Activated T-helper 1 cell treated with anti-CD3 and anti-CD28 coated beads, Interleukin-12 subunit alpha, Interleukin-12 subunit beta, Interleukin-2, Interleukin-4 antibody, amounts not matched to agents 30 ng/mL and 10 ng/mL and 1 ng/mL, durations not matched to agents 14 hours and 24 hours and 36 hours (primary cell): ENCODE results near the gene GAN. TPM values are rescaled to one million over a fixed set of nuclear protein-coding genes. Genes with fewer than 3 reads are reported as not detected.
"Not testable (repeated sequence)": the region's sequence is repeated elsewhere in the genome, so short reads cannot be mapped to it uniquely, and the experiment has no call there.

Experiments used
- DNase-seq: peaks from one replicate; pipeline ENCODE4 v3.0.0; 2021; ENCODE audit warnings: low spot score
- H3K27ac Mint-ChIP-seq: one replicate; pipeline ENCODE4 v1.8.0; 2021; ENCODE audit warnings: mild to moderate bottlenecking, mixed read lengths
- H3K27me3 Mint-ChIP-seq: one replicate; pipeline ENCODE4 v1.8.0; 2022; ENCODE audit warnings: mild to moderate bottlenecking, moderate library complexity, mixed read lengths; ENCODE audit not compliant: insufficient read depth
- H3K36me3 Mint-ChIP-seq: one replicate; pipeline ENCODE4 v1.8.0; 2021; ENCODE audit warnings: low read depth, mixed read lengths
- H3K4me1 Mint-ChIP-seq: one replicate; pipeline ENCODE4 v1.8.0; 2021; ENCODE audit warnings: low read depth, mixed read lengths
- H3K4me3 Mint-ChIP-seq: one replicate; pipeline ENCODE4 v1.8.0; 2021; ENCODE audit warnings: mild to moderate bottlenecking, moderate library complexity, mixed read lengths
- H3K9me3 Mint-ChIP-seq: one replicate; pipeline ENCODE4 v1.8.0; 2021; ENCODE audit warnings: mixed read lengths
- intact Hi-C: fragments of 100-400 bp; cut with micrococcal nuclease; formaldehyde crosslinking; loops from one replicate; pipeline ENCODE4 v1.15.1; 2024
- total RNA-seq: library from RNA; stranded (reverse); gene quantifications from 2 replicates; pipeline ENCODE4 v1.2.3, GENCODE V29; 2022

The GAN gene
- total RNA-seq, 1 donor from 2014 or later, result 16.4 TPM

DNA sequence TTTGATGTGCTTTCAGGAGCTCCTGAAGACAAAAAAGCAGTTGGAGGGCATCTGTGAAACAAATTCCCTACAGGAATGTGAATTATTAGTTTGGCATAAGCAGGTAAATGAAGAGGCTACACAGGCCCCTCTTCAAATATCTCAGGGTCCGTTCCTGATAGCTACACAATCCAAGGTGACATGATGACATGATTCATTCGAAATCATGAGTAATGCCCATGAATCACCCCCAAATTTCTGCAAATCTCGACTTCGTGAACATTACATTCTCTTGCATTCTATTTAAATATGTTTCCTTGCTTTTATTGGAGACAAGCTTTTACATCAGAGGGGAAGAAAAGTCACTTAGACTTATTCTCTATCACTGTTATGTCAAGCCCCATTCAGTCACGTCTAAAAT, 22.3 kb downstream of the GAN start:
- no peak overlapping the region for H3K27ac Mint-ChIP-seq
- H3K4me1 Mint-ChIP-seq, result peaks cover 13% of the 10 kb centered on the region
- H3K9me3 Mint-ChIP-seq, result peaks cover 16% of the 10 kb centered on the region
- H3K36me3 Mint-ChIP-seq, result peaks cover 18% of the 10 kb centered on the region
- H3K27me3 Mint-ChIP-seq, result no peaks in the 10 kb centered on the region
- intact Hi-C loops, result no loop called here
- no peak for DNase-seq
- H3K4me3 Mint-ChIP-seq, result no peak overlapping the region

DNA sequence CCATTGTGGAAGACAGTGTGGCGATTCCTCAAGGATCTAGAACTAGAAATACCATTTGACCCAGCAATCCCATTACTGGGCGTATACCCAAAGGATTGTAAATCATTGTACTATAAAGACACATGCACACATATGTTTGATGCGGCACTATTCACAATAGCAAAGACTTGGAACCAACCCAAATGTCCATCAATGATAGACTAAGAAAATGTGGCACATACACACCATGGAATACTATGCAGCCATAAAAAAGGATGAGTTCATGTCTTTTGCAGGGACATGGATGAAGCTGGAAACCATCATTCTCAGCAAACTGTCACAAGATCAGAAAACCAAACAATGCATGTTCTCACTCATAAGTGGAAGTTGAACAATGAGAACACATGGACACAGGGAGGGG, 30.4 kb downstream of the GAN start:
- H3K36me3 Mint-ChIP-seq, H3K27ac Mint-ChIP-seq, H3K4me1 Mint-ChIP-seq, H3K4me3 Mint-ChIP-seq, H3K27me3 Mint-ChIP-seq, intact Hi-C loops, DNase-seq: not testable (repeated sequence)
- peaks cover 63% of the 10 kb centered on the region for H3K9me3 Mint-ChIP-seq

DNA sequence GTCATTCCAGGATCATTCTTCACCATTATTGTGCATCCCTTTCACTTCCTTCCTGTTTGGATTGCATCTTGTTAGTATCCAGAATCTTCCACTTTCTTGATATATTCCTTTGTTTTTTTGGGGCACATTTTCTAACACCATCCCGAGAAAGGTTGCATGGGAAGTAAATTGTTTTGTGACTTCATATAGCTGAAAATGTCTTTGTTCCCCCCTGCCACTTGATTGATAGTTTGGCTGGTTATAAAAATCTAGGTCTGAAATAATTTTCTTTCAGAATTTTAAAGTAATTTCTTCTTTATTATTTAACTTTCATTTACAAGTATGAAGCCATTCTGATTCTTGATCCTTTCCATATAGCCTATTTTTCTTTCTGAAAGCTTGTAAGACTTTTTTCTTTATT, 32.7 kb downstream of the GAN start:
- no peaks in the 10 kb centered on the region for H3K4me1 Mint-ChIP-seq
- peaks cover 14% of the 10 kb centered on the region for H3K36me3 Mint-ChIP-seq
- no peak overlapping the region for H3K4me3 Mint-ChIP-seq
- H3K9me3 Mint-ChIP-seq, result peaks cover 50% of the 10 kb centered on the region
- no peak overlapping the region for H3K27ac Mint-ChIP-seq
- DNase-seq, result no peak
- H3K27me3 Mint-ChIP-seq, result no peaks in the 10 kb centered on the region
- intact Hi-C loops, result no loop called here

DNA sequence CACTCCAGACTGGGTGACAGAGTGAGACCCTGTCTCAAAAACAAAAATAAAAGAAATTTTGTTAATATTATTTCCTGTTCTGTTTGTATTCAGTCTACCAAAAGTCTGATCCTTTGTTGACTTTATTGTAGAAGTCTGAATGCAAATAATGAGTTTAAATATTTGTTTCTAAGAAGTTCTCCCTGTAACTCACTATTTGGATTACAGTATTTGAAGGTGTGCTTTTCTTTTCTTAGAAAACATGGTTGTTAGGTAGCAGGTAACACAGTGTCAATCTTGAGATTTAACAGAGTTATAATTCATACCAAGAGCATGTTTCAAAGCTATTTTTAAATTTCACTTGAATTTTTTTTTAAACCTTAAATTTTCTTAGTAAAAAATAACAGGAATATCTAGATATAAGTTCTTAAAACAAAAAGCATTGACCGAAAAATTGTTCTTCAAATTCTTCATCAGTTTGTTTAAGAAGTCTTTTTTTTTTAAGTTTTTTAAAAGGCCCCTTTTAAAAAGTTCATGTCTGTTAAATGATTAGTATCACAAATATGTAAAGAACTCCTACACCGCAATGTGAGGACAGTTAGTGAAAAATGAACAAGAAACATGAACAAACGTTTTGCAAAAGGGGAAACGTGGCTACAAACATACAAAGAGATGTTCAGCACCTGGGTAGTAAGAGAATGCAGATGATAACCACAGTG, 35.0 kb downstream of the GAN start:
- Mint-ChIP-seq H3K9me3 (peaks cover 27% of the 10 kb centered on the region), H3K27me3 (no peaks in the 10 kb centered on the region), H3K4me1 (peaks cover 10% of the 10 kb centered on the region), H3K27ac (no peak overlapping the region), H3K4me3 (no peak overlapping the region), H3K36me3 (peaks cover 21% of the 10 kb centered on the region)
- DNase-seq, result no peak
- intact Hi-C loops, result loop anchor here (5.0 kb wide), 2 partner anchors 37 to 142 kb away; partner anchors contain the start of gene GAN

DNA sequence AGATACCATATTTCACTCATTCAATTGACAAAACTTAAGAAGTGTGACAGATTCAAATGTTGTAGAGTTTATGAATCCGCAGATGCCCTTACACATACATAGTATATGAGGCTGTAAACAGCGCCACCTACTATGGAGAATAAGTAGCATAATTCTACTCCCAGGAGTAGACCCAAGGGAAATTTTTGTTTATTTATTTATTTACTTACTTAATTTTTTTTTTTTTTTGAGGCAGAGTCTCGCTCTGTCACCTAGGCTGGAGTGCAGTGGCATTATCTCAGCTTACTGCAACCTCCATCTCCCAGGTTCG, 35.5 kb downstream of the GAN start:
- H3K4me1 Mint-ChIP-seq, result peaks cover 10% of the 10 kb centered on the region
- no peak for DNase-seq
- H3K4me3 Mint-ChIP-seq, result no peak overlapping the region
- intact Hi-C loops, result loop anchor here (5.0 kb wide), 2 partner anchors 38 to 143 kb away; partner anchors contain the start of gene GAN
- H3K36me3 Mint-ChIP-seq, result peaks cover 23% of the 10 kb centered on the region
- no peak overlapping the region for H3K27ac Mint-ChIP-seq
- H3K27me3 Mint-ChIP-seq, result no peaks in the 10 kb centered on the region
- H3K9me3 Mint-ChIP-seq, result peaks cover 27% of the 10 kb centered on the region

DNA sequence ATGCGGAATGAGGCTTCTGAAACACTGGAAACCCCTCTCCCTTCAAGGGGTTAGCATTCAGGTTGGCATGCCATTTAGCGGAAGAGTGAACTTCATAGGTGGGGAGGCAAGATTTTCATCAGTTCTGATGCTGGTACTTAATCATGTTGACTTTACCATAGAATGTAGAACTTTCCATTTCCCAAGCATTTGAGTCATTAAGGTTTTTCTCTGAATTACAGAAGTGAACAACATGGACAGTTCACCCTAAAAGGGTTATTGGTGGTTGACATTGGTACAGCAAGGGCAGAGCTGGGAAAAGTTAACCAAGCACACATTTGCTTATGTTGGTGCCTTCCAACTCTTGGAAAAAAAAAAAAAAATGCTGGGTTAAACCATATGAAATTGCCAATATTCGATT, 39.1 kb downstream of the GAN start:
- Mint-ChIP-seq H3K27ac (peak overlapping the region; percentile 76), H3K27me3 (no peaks in the 10 kb centered on the region), H3K36me3 (peaks cover 25% of the 10 kb centered on the region), H3K4me3 (no peak overlapping the region), H3K4me1 (peaks cover 14% of the 10 kb centered on the region), H3K9me3 (peaks cover 4% of the 10 kb centered on the region)
- intact Hi-C loops, result loop anchor here (2.0 to 5.0 kb wide), 3 partner anchors 19 to 147 kb away; partner anchors contain the start of gene GAN
- DNase-seq, result no peak

DNA sequence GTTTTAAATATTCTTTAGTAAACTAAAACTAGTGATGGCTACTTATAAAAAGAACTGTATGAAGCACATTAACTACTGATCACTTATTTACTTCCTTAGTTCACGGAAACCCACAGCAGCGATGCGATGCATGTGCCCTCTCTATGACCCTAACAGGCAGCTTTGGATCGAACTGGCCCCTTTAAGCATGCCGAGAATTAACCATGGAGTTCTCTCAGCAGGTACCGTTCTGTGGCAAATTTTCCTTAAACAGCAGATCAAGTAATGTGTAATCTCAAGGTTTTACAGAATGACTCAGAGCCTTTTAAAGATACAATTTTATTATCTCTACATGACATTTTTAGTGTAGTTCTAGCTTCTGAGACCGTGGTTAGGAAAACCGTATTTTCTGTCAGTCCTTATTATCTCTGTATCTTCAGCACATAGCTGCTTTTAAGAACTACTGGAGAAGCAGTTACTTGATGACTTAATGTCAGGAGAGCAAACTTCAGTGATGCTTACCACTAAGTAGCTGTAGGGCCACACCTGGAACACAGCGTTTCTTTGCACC, 43.0 kb downstream of the GAN start:
- no peaks in the 10 kb centered on the region for H3K27me3 Mint-ChIP-seq
- intact Hi-C loops, result no loop called here
- peaks cover 14% of the 10 kb centered on the region for H3K4me1 Mint-ChIP-seq
- H3K27ac Mint-ChIP-seq, result no peak overlapping the region
- peaks cover 35% of the 10 kb centered on the region for H3K36me3 Mint-ChIP-seq
- no peak overlapping the region for H3K4me3 Mint-ChIP-seq
- peaks cover 4% of the 10 kb centered on the region for H3K9me3 Mint-ChIP-seq
- DNase-seq, result no peak

DNA sequence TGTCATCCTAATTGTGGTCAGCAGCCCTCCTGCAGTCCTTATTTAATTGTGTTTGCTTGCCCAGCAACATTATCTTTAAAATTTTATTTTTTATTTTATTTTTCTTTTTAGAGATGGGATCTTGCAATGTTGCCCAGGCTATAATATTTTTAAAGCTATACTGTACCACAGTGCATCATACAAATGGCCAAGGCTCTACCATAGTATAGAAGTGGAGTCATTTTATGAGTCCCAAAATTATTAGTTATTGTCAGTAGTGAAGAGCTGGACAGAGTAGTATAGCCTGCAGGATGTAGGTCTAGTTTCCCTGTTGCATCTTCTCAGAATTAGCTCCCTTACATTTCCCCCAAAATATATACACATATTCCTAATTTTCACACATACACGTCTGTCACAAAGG, 44.1 kb downstream of the GAN start:
- H3K4me1 Mint-ChIP-seq, result peaks cover 7% of the 10 kb centered on the region
- no peak for DNase-seq
- H3K36me3 Mint-ChIP-seq, result peaks cover 34% of the 10 kb centered on the region
- no peak overlapping the region for H3K27ac Mint-ChIP-seq
- intact Hi-C loops, result no loop called here
- peaks cover 4% of the 10 kb centered on the region for H3K9me3 Mint-ChIP-seq
- no peaks in the 10 kb centered on the region for H3K27me3 Mint-ChIP-seq
- H3K4me3 Mint-ChIP-seq, result no peak overlapping the region

DNA sequence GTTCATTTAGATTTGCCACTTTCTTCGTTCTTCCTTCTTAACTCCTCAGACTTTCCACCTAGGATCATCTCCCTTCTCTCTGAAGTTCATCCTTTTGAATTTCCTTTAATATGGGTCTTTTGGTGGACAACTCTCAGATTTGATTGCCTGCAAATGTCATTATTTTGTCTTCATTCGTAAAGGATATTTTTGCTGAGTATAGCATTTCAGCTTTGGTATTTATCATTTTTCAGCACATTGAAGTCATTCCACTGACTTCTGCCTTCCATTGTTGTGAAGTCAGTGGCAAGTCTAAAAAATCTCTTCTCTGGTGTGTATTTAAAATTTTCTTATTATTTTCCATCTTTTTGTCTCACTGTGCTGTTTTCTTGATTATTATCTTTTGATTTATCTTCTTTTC, 45.4 kb downstream of the GAN start:
- H3K36me3 Mint-ChIP-seq, result peaks cover 34% of the 10 kb centered on the region

DNA sequence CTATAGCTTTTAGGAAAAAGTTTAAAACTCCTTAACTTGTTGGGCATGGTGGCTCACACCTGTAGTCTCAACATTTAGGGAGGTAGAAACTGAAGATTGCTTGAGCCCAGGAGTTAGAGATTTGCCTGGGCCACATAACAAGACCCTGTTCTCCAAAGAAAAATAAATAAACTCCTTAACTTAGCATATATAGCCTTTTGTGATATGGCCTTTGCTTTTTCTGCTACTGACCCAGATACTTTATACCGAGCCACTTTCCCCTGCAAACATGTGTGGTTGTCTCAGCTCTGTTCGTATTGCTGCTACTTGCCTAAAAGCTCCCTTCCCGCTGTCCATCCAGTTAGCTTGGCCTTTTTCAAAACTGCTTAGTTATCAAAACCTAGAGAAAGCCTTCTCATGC, 51.0 kb downstream of the GAN start:
- no peak overlapping the region for H3K4me3 Mint-ChIP-seq
- peaks cover 24% of the 10 kb centered on the region for H3K36me3 Mint-ChIP-seq
- intact Hi-C loops, result loop anchor here (1.0 to 5.0 kb wide), 8 partner anchors 38 to 522 kb away; no protein-coding TSS in a partner anchor
- H3K9me3 Mint-ChIP-seq, result no peaks in the 10 kb centered on the region
- no peaks in the 10 kb centered on the region for H3K27me3 Mint-ChIP-seq
- no peak for DNase-seq
- H3K27ac Mint-ChIP-seq, result no peak overlapping the region
- no peaks in the 10 kb centered on the region for H3K4me1 Mint-ChIP-seq

More for the DNA sequence above, 45.4 kb downstream of the GAN start:
- Mint-ChIP-seq H3K4me1 (peaks cover 5% of the 10 kb centered on the region), H3K4me3 (no peak overlapping the region), H3K27me3 (no peaks in the 10 kb centered on the region), H3K9me3 (peaks cover 4% of the 10 kb centered on the region), H3K27ac (no peak overlapping the region)
- DNase-seq, result no peak
- intact Hi-C loops, result no loop called here

DNA sequence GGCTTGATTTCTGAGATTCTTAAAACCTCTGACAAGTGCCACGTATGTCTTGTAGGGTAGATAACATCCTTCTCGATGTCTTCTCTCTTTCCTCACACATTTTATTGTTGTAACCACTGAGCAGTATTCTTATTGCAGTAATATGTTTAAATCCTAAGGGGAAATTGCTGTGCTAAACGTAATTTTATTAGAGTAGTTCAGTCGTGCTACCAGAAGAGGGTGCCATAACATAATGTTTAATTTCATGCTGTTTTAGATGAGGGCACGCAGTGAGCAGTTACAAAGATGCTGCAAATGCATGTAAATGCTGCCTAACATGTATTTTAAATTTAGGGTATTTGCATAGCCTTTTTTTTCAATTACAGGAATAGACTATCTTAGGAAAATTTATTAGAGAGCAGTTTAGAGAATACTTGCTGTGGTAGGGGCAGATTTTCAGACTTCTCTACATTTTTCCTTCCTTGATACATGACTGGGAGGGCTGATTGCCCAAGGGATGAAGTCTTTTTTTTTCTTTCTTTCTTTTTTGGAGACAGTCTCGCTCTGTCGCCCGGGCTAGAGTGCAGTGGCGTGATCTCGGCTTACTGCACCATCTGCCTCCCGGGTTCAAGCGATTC, 51.7 kb downstream of the GAN start:
- intact Hi-C loops, result loop anchor here (1.0 to 5.0 kb wide), 8 partner anchors 37 to 521 kb away; no protein-coding TSS in a partner anchor
- Mint-ChIP-seq H3K27ac (no peak overlapping the region), H3K4me1 (no peaks in the 10 kb centered on the region), H3K36me3 (peaks cover 27% of the 10 kb centered on the region), H3K9me3 (no peaks in the 10 kb centered on the region), H3K27me3 (no peaks in the 10 kb centered on the region), H3K4me3 (no peak overlapping the region)
- no peak for DNase-seq

DNA sequence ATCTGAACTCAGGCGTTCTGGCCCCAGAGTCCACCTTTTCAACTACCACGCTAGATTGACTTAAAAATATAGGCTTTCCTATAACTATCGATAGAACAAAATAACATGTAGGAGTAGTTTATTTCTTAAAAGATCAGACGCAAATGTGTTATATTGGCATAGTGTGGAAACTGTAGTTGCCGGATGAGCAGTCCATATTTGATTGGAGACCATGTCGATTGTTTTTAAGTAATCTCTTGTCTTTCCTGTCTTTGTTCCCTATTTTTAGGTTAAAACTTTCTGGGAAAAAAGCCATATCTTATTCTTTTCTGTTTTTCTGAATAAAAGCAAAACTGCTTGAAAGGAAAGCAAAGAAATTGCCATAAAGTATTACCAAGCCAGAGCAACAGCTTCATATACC, 53.1 kb downstream of the GAN start:
- intact Hi-C loops, result loop anchor here (5.0 kb wide), 4 partner anchors 51 to 519 kb away; no protein-coding TSS in a partner anchor
- Mint-ChIP-seq H3K27me3 (no peaks in the 10 kb centered on the region), H3K4me1 (peaks cover 5% of the 10 kb centered on the region), H3K9me3 (no peaks in the 10 kb centered on the region), H3K36me3 (peaks cover 25% of the 10 kb centered on the region), H3K4me3 (no peak overlapping the region), H3K27ac (no peak overlapping the region)
- no peak for DNase-seq

DNA sequence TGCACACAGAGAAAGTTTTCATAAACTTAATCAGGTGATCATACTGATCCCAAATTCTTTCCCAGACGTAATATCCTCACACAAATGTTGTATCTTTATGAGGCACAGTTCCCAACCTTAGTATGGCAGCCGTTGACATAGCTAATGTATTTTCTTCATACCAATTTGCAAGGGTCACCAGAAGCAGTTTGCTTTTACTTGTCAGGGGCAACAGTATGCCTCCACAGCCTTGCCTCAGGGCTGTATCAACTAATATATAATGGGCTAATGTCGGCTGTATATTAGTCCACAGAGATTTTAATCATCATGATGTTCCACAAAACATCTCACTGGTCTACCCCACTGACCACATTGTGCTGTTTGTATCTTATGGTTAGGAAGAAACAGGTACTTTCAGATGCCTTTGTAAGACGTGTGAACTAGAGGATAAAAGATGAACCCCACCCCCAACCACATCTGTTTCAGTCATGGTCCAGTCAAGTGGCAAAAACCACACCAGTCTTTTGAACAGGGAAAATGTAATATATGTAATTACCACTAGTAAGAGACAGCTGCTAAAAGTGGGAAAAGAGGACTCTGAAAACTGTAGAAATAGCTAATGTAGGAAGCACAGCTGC, 55.2 kb downstream of the GAN start:
- H3K4me3 Mint-ChIP-seq, result no peak overlapping the region
- H3K27ac Mint-ChIP-seq, result no peak overlapping the region
- no peak for DNase-seq
- no peaks in the 10 kb centered on the region for H3K27me3 Mint-ChIP-seq
- peaks cover 5% of the 10 kb centered on the region for H3K4me1 Mint-ChIP-seq
- intact Hi-C loops, result loop anchor here (5.0 kb wide), 4 partner anchors 53 to 517 kb away; no protein-coding TSS in a partner anchor
- no peaks in the 10 kb centered on the region for H3K9me3 Mint-ChIP-seq
- H3K36me3 Mint-ChIP-seq, result peaks cover 28% of the 10 kb centered on the region
